ENCODE results near the gene ATP6V1G2. TPM values are rescaled to one million over a fixed set of nuclear protein-coding genes. Genes with fewer than 3 reads are reported as not detected.

Gene ATP6V1G2
- polyA plus RNA-seq, 3 donors: 0.41 TPM; not detected in 2

GRCh38 chr6:31574106-31575061 is 28.0 kb upstream of the ATP6V1G2 start:
- Histone ChIP-seq H3K79me2 (ENCODE audit: insufficient read depth, low read length) (peaks cover 29% of the 10 kb centered on the region), H3K4me3 (replicated peaks in 1 of 3; ENCODE audit: low read depth in 2 of 3, low read length in 3 of 3) (peak overlapping the region in 1 of 3 experiments; percentile 97), H3K9me3 (replicated peaks in 1 of 2; ENCODE audit: control insufficient read depth in 1 of 2, insufficient read depth in 1 of 2, low read length in 2 of 2) (no peaks in the 10 kb centered on the region), H3K27ac (ENCODE audit: low read depth in 1 of 2, low read length in 2 of 2) (peak overlapping the region in 1 of 2 donors; percentile 88), H3K36me3 (replicated peaks in 1 of 2; ENCODE audit: control insufficient read depth in 1 of 2, insufficient read depth in 2 of 2, low read length in 2 of 2) (peaks cover 18 to 25% of the 10 kb centered on the region in 2 donors), H3K27me3 (ENCODE audit: control insufficient read depth in 2 of 2, insufficient read depth in 2 of 2, low read length in 2 of 2) (no peaks in the 10 kb centered on the region), H2AFZ (ENCODE audit: insufficient read depth, low read depth, low read length, poor library complexity, severe bottlenecking) (no peak overlapping the region), H3K4me1 (ENCODE audit: control insufficient read depth in 1 of 2, insufficient read depth in 2 of 2, low read length in 2 of 2) (peaks cover 44 to 57% of the 10 kb centered on the region in 2 donors), H3K9ac (ENCODE audit: insufficient read depth, low read length, poor library complexity, severe bottlenecking) (no peak overlapping the region), H3K4me2 (replicated peaks; ENCODE audit: extremely low read depth, low read length, poor library complexity, severe bottlenecking) (peak overlapping the region; percentile 98), H4K20me1 (ENCODE audit: insufficient read depth, low read length) (peaks cover 37% of the 10 kb centered on the region)
- Mint-ChIP-seq H3K27me3 (ENCODE audit: low read depth in 3 of 3) (peaks cover 1 to 5% (median 3%) of the 10 kb centered on the region in 3 donors), H3K9me3 (peaks cover 0 to 3% (median 0%) of the 10 kb centered on the region in 7 donors), H3K4me3 (no peak overlapping the region), H3K4me1 (peaks cover 69% of the 10 kb centered on the region), H3K27ac (peak overlapping the region; percentile 91 to 98 (median 94)), H3K36me3 (peaks cover 31 to 35% of the 10 kb centered on the region in 2 donors)
- intact Hi-C loops (cut with micrococcal nuclease): no loop called here
- TF ChIP-seq CTCF (IDR thresholded peaks at IDR 0.05): no peak
- WGBS (ENCODE audit: insufficient coverage): 93% methylated on average over 13 of the region's 14 CpGs
- no peak for DNase-seq

- TF ChIP-seq CTCF (IDR thresholded peaks at IDR 0.05): no peak
- no peak for DNase-seq
- H3K4me2 ChIP-seq (replicated peaks; ENCODE audit: extremely low read depth, low read length, poor library complexity, severe bottlenecking): no peak overlapping the region
- H3K4me1 Mint-ChIP-seq: peaks cover 69% of the 10 kb centered on the region
- no peak overlapping the region for H3K9ac ChIP-seq (ENCODE audit: insufficient read depth, low read length, poor library complexity, severe bottlenecking)
- H3K4me1 ChIP-seq (ENCODE audit: control insufficient read depth in 1 of 2, insufficient read depth in 2 of 2, low read length in 2 of 2): peaks cover 52 to 57% of the 10 kb centered on the region in 2 donors
- peaks cover 29% of the 10 kb centered on the region for H3K79me2 ChIP-seq (ENCODE audit: insufficient read depth, low read length)
- H3K27me3 Mint-ChIP-seq (ENCODE audit: low read depth in 3 of 3): peaks cover 1 to 5% (median 3%) of the 10 kb centered on the region in 3 donors
- H3K4me3 ChIP-seq (replicated peaks in 1 of 3; ENCODE audit: low read depth in 2 of 3, low read length in 3 of 3): no peak overlapping the region
- no peak overlapping the region for H3K27ac ChIP-seq (ENCODE audit: low read depth in 1 of 2, low read length in 2 of 2)
- H3K36me3 Mint-ChIP-seq: peaks cover 24 to 26% of the 10 kb centered on the region in 2 donors
- peak overlapping the region in 1 of 2 donors; percentile 32 for H3K4me3 Mint-ChIP-seq
- H3K9me3 ChIP-seq (replicated peaks in 1 of 2; ENCODE audit: control insufficient read depth in 1 of 2, insufficient read depth in 1 of 2, low read length in 2 of 2): no peaks in the 10 kb centered on the region
- peak overlapping the region in 3 of 7 donors; percentile 10 to 90 (median 83) for H3K27ac Mint-ChIP-seq
- no peak overlapping the region for H2AFZ ChIP-seq (ENCODE audit: insufficient read depth, low read depth, low read length, poor library complexity, severe bottlenecking)
- H3K27me3 ChIP-seq (ENCODE audit: control insufficient read depth in 2 of 2, insufficient read depth in 2 of 2, low read length in 2 of 2): no peaks in the 10 kb centered on the region
- H4K20me1 ChIP-seq (ENCODE audit: insufficient read depth, low read length): peaks cover 29% of the 10 kb centered on the region
- H3K36me3 ChIP-seq (replicated peaks in 1 of 2; ENCODE audit: control insufficient read depth in 1 of 2, insufficient read depth in 2 of 2, low read length in 2 of 2): peaks cover 15 to 19% of the 10 kb centered on the region in 2 donors
- 99% methylated on average over 7 of the region's 9 CpGs for WGBS (ENCODE audit: insufficient coverage)
- intact Hi-C loops (cut with micrococcal nuclease): no loop called here
- H3K9me3 Mint-ChIP-seq: peaks cover 0 to 3% (median 0%) of the 10 kb centered on the region in 7 donors
These were observed 27.1 kb upstream of the ATP6V1G2 start for GRCh38 chr6:31573239-31574105.
